Measurements from ENCODE around the gene HSPA12A.

DNA sequence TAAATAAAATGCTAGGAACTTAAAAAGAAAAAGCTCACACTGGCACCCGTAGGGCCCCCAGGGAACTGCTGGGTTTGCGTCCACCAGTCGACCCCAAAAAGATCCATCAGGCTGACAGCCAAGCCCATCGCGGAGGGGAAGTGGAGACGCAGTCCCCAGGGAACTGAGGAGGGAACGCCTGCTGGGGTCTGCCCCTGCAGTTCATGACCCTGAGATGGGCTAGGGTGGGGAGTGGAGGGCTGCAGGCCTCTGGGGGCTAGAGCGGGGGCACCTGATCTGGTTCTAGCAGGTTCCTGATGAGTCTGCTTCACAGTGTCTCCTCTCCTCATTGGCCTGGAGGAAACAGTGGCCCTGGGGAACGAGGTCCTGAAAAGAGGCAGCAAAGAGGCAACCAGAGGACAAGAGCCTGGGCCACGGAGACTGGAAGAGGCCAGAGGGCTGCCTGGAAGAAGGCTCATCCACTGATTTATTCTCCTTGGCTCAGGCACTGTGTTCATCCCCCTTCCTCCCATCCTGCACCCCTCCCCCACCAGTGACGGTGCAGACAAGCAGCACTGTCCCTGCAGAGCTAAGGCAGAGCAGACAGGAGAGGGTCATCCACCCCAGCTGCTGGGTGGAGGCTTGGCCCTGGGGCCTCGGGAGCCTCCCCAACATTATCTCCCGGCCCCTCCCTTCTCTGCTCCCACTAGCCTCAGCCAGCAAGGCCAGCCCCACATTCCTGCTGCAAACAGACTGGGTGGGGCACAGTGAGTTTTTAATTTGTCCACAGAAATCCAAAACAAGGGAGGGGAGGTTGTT lies 24.7 kb upstream of the HSPA12A start:
- TF ChIP-seq, protein P1, sequence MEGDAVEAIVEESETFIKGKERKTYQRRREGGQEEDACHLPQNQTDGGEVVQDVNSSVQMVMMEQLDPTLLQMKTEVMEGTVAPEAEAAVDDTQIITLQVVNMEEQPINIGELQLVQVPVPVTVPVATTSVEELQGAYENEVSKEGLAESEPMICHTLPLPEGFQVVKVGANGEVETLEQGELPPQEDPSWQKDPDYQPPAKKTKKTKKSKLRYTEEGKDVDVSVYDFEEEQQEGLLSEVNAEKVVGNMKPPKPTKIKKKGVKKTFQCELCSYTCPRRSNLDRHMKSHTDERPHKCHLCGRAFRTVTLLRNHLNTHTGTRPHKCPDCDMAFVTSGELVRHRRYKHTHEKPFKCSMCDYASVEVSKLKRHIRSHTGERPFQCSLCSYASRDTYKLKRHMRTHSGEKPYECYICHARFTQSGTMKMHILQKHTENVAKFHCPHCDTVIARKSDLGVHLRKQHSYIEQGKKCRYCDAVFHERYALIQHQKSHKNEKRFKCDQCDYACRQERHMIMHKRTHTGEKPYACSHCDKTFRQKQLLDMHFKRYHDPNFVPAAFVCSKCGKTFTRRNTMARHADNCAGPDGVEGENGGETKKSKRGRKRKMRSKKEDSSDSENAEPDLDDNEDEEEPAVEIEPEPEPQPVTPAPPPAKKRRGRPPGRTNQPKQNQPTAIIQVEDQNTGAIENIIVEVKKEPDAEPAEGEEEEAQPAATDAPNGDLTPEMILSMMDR (conservative IDR thresholded peaks at IDR 0.05 in 1 of 2, IDR thresholded peaks at IDR 0.05 in 1 of 2; ENCODE audit: low read depth in 1 of 2, low read length in 2 of 2): peak in 1 of 2 donors; percentile 8
- no peak for TF ChIP-seq EZH2 (IDR thresholded peaks at IDR 0.05; ENCODE audit: low read length, missing control alignments)

Data from fibroblast of lung (primary cell).